Kidney epithelial cell (primary cell): ENCODE data around the gene DUSP22. TPM values are rescaled to one million over a fixed set of nuclear protein-coding genes. Genes with fewer than 3 reads are reported as not detected.

Experiments
- DNase-seq: peaks from one replicate; pipeline ENCODE4 v3.0.0-alpha.2; 2010; ENCODE audit warnings: low read depth
- H3K27me3 ChIP-seq: 2 replicates; pipeline ENCODE4 v1.6.0; 2011; ENCODE audit warnings: low read length; ENCODE audit not compliant: control insufficient read depth, insufficient read depth
- H3K36me3 ChIP-seq: 2 replicates; pipeline ENCODE4 v1.5.1; 2011; ENCODE audit warnings: low read length; ENCODE audit not compliant: control insufficient read depth, insufficient read depth
- H3K4me3 ChIP-seq: 2 replicates; pipeline ENCODE4 v1.5.1; 2011; ENCODE audit warnings: low read depth, mild to moderate bottlenecking, control low read depth, low read length
- CTCF ChIP-seq: IDR thresholded peaks from 2 replicates; pipeline ENCODE4 v1.5.1; 2011; ENCODE audit warnings: mild to moderate bottlenecking, moderate library complexity, low read length, control low read depth, inconsistent platforms; ENCODE audit not compliant: insufficient read depth, poor library complexity, severe bottlenecking
- total RNA-seq: library from RNA; depleted of rRNA; stranded (reverse); fragments of >200 nt; gene quantifications from 2 replicates; pipeline ENCODE4 v1.2.3, GENCODE V29; 2015

DUSP22 gene
- total RNA-seq, 1 donor from 2014 or later, result 35.9 TPM

- no peak for DNase-seq
- Histone ChIP-seq H3K36me3 (no peaks in the 10 kb centered on the region), H3K4me3 (no peak overlapping the region), H3K27me3 (no peaks in the 10 kb centered on the region)
- no peak for TF ChIP-seq CTCF
These were observed 39.3 kb upstream of the DUSP22 start for GRCh38 chr6:252775-253535.

DNA sequence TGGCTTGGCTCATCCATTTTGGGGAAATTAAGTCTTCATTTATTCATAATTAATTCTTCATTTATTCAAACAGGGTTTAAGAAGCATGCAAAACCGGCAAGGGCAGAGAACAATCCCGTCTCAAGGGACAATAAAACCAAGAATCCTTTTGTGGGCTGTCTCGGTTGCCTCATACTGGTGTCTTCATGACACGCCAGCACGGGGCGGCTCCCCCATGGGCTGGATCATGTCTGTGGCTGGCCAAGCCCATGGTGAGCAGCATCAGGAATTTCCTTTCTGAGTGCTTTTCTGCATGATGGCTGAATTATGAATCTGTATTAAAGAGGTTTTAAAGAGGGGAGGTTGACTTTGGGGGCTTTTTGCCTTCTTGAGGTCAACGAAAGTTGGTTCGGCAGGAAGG, 38.3 kb upstream of the DUSP22 start:
- no peak for TF ChIP-seq CTCF
- DNase-seq, result no peak
- no peaks in the 10 kb centered on the region for H3K27me3 ChIP-seq

DNA sequence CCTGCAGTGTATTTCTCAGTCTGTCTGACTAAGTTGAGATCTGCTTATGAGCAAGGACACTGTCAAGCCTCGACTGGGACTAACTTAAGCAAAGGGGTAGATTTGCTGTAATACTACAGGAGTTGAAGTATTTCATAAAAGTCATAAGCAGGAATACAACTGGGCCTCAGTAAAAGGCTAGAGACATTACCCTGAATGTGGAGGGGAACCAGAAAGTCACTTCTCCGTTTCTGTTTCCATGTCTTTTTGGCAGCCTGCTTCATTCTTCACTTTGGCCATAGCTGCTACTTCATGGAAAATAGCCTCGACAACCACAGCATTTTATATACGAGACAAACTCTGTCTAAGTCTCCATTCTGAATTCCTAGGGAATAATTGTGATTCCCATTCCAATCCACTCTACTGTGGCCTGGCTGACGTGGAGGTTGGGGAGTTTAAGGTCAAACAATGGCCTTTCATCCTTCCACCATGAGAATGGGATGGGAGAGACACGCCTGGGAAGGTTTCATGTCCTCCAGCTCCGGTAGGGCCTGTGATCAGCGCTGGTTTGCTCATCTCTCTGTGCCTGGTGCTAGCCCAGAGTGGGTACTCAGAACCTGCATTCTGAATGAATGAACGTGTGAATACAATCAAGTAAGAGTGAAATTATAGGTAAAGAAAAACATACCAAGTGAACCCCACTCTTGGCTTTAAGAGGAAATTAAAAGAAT, 37.1 kb upstream of the DUSP22 start:
- Histone ChIP-seq H3K27me3 (no peaks in the 10 kb centered on the region), H3K36me3 (no peaks in the 10 kb centered on the region), H3K4me3 (no peak overlapping the region)
- no peak for TF ChIP-seq CTCF
- DNase-seq, result no peak

More for the DNA sequence above, 38.3 kb upstream of the DUSP22 start:
- Histone ChIP-seq H3K36me3 (no peaks in the 10 kb centered on the region), H3K4me3 (no peak overlapping the region)

DNA sequence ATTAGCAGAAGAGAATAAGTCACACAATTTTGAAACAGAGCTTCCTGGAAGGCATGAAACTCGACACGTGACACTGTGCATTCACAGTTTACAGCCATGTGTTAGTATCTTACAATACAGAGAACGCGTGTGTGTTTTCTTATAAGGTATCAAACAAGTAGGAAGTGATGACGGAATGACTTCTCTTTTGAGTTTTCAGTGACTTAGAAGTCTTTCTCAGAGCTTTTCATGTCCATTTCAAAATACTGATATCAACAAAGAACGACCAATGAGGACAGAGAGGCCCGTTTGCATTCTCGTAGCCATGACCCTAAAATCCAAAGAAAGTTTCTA, 36.6 kb upstream of the DUSP22 start:
- TF ChIP-seq CTCF, result no peak
- H3K4me3 ChIP-seq, result no peak overlapping the region
- no peaks in the 10 kb centered on the region for H3K36me3 ChIP-seq
- H3K27me3 ChIP-seq, result no peaks in the 10 kb centered on the region
- DNase-seq, result no peak

DNA sequence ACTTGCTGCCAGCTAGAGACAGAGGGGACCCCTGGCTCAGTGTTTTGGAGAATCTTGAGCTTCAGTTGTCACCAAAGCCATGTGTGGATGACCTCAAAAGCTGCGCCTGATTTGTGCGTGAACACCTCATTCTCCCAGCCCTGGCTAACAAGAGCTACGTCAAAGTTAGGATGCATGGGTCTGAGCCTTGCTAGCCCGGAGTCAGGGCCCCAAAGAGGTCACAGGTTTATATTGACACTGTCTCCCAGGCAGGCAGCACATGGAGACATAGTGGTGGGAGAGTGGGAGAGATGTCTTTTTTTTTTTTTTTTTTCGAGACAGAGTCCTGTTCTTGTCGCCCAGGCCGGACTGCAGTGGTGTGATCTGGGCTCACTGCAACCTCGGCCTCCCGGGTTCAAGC, 36.1 kb upstream of the DUSP22 start:
- TF ChIP-seq CTCF, result no peak
- Histone ChIP-seq H3K36me3 (no peaks in the 10 kb centered on the region), H3K4me3 (no peak overlapping the region), H3K27me3 (no peaks in the 10 kb centered on the region)
- no peak for DNase-seq
